GM12864 (cell line): ENCODE results near the gene CTF1.

Source experiments
- DNase-seq: peaks from one replicate; pipeline ENCODE4 v3.0.0-alpha.2; 2011; ENCODE audit warnings: low read depth
- H3K4me3 ChIP-seq: 2 replicates; pipeline ENCODE4 v1.5.1; 2011; ENCODE audit warnings: mild to moderate bottlenecking, low read depth, low read length, control low read depth
- CTCF ChIP-seq: IDR thresholded peaks from 2 replicates; pipeline ENCODE4 v1.5.1; 2011; ENCODE audit warnings: low read depth, mild to moderate bottlenecking, moderate library complexity, low read length, control low read depth, inconsistent platforms; ENCODE audit errors: missing control alignments

Gene CTF1

DNA sequence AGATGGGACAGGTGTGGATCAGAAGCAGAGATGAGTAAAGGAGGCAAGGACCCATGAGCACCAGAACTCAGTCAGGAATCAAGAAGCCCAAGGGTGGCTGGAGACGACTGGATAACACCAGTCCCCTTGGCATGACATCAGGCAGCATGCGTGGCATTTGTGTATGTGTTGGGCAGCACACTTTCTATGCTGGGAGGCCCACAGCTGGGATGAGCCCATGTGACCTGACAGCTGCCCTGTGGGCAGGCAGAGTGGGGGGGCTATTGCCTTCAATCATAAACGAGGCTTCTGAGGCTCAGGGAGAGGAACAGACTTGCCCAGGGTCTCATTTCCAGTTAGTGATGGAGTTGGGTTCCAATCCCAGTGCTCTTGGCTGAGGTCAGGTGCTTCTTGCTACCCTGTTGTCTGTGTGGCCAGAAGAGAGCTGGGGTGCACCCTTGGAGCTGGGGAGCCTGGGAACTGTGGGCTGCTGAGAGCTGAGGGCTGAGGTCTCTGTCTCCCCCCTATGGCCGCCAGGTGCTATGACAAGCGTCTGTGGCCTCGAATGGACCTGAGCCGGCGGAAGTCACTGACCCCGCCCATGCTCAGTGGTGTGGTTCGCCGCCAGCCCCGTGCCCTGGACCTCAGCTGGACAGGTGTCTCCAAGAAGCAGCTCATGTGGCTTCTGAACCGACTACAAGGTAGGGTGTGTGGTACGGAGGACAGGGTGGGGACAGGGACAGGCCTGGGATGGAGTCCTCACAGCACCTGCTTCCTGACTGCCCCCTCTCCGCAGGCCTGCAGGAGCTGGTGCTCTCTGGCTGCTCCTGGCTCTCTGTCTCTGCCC, 45.4 kb downstream of the CTF1 start:
- H3K4me3 ChIP-seq: no peak overlapping the region
- peak; percentile 98 for TF ChIP-seq CTCF
- no peak for DNase-seq

DNA sequence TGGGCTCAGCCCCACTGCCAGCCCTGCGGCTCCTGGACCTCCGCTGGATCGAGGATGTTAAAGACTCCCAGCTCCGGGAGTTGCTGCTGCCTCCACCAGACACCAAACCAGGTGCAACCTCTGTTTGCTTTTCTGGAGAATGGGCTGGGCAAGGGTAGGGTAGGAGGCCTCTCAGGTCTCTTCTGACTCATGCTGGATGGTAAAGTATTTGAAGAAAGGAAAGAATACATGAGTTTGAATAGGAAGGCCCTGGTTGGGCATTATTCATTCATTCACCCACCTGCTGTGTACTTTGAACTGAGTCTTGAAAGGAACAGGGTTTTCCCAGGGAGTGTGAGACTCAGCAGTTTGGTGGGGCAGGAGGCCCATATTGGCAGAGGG, 46.0 kb downstream of the CTF1 start:
- no peak for DNase-seq

GRCh38 chr16:30944352-30944751, 47.9 kb downstream of the CTF1 start:
- no peak for DNase-seq

More for the DNA sequence above, 46.0 kb downstream of the CTF1 start:
- H3K4me3 ChIP-seq: no peak overlapping the region
- no peak for TF ChIP-seq CTCF

DNA sequence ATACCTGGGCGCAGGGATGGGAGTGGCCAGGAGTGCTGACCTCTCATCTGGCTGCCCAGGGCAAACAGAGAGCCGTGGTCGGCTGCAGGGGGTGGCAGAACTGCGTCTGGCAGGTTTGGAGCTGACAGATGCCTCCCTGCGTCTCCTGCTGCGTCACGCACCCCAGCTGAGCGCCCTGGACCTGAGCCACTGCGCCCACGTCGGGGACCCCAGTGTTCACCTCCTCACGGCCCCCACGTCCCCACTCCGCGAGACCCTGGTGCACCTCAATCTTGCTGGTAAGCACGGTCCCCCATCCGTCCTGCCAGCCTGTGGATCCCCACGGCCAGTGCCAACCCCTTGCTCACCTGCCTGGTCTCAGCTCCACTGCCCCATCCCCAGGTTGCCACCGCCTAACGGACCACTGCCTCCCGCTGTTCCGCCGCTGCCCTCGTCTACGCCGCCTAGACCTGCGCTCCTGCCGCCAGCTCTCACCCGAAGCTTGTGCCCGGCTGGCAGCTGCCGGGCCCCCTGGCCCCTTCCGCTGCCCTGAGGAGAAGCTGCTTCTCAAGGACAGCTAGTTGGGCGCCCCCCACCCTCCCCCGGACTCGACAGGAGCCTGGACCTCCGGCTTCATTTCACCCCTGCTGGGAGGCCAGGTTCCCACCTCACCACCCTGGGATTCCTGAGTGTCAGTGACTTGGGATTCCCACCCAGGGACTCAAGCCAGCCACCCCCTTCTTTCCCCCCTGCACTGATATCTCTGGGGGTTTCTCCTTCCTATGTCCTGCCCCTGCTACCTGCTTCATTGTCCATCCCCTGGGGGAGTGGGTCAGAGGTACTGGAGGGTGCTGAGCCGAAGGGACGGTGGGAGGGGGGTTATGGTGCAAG, 50.5 kb downstream of the CTF1 start:
- no peak overlapping the region for H3K4me3 ChIP-seq

More at GRCh38 chr16:30944352-30944751, 47.9 kb downstream of the CTF1 start:
- H3K4me3 ChIP-seq: no peak overlapping the region
- no peak for TF ChIP-seq CTCF

GRCh38 chr16:30947541-30947858, 51.1 kb downstream of the CTF1 start:
- H3K4me3 ChIP-seq: no peak overlapping the region
- DNase-seq: no peak
- TF ChIP-seq CTCF: no peak

More for the DNA sequence above, 50.5 kb downstream of the CTF1 start:
- no peak for TF ChIP-seq CTCF
- DNase-seq: no peak

DNA sequence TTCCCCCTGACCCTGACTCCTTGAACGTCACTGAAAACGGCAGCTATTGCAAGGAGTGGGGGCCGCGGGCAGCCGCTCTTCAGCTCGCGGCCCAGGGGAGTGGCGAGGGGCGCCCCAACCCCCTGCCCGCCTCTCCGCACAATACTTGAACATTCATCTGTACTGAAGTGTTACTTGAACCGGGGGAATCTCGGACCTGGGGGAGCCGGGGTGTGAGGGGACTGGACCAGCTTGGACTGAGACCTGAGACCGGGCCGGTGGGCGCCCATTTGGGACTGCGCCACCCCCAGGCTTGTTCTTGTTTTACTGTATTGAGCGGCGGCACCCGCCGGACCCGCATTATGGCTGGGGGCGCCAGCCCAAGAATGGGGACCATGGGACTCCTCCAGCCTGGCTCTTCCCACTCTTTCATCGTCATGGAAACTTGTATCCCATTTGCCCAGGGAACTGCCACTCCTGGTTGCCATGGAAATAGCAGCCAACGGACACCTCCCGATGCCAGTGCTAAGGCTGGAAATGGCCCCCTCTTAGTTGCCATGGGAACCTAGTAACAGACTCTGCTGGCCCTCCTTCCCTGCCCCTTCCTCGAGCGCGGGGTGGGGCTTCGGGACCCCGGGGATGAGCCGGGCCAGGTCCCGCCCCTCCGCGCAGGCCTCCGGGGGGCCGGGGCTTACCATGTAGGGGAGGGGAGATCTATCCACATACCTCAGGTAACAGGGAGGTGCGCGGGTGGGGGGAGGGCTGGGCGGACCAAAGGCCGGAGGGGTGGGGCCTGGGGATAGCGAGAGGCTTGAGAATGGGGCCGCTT, 51.6 kb downstream of the CTF1 start:
- DNase-seq: no peak
- peak overlapping the region; percentile 84 for H3K4me3 ChIP-seq
- TF ChIP-seq CTCF: no peak
